Hematopoietic multipotent progenitor cell treated with erythropoietin and hydrocortisone succinate and interleukin-3 and kit ligand, for 17 days (in vitro differentiated cells): ENCODE results near the gene AKT2.
"Not testable (repeated sequence)": the region's sequence is repeated elsewhere in the genome, so short reads cannot be mapped to it uniquely, and the experiment has no call there.

Experiments
- DNase-seq: peaks from one replicate; pipeline ENCODE4 v3.0.0-alpha.2; 2015; ENCODE audit warnings: low spot score

The AKT2 gene

GRCh38 chr19:40219029-40219428, 66.1 kb downstream of the AKT2 start:
- not testable (repeated sequence) for DNase-seq

DNA sequence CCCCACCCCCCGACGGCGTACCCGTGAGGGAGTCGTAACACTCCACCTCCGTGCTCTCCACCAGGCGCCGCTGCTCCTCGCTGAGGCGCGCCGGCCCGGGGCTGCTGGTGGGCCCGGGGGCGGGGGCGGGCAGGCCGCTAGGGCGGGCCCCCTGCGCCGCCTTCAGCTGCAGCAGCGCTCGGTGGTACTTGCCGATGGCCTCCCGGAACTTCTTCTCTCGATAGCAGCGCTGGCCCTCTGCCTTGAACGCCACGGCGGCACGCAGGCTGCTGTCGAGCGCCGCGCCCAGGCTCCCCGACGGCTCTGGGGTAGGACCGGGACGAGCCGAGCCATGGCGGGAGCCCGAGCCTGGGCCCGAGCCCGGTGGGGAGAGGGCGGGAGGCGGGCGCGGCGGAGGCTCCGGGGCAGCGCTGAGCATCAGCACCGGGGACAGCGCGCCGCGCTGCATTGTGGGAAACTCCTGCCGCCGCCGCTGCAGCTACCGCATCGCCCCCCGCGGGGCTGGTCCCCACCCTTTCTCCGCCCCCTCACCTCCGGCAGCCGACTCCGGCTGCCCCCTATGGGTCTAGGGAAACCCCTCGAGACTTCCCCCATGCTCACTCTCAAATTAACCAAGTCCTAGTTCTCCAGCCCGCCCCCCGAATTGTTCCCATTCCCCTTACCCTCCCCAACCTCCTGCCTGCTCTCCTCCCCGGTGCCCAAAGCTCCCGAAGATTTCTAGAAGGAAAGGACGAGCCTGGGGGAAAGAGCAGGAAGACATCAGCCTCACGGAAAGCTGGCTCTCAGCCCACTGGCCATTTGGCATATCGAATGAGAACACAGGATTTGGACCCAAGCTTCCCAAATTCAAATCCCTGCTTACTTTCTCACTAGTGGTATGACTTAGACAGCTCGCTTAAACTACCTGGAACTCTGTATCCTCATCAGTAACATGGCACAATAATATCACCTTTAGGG, 66.9 kb downstream of the AKT2 start, which contains the start of gene TTC9B:
TSS of gene TTC9B (minus strand) at position 451 of the 957 bp plus-strand sequence. CDS start at position 448, 3 bp downstream.
- no peak for DNase-seq

DNA sequence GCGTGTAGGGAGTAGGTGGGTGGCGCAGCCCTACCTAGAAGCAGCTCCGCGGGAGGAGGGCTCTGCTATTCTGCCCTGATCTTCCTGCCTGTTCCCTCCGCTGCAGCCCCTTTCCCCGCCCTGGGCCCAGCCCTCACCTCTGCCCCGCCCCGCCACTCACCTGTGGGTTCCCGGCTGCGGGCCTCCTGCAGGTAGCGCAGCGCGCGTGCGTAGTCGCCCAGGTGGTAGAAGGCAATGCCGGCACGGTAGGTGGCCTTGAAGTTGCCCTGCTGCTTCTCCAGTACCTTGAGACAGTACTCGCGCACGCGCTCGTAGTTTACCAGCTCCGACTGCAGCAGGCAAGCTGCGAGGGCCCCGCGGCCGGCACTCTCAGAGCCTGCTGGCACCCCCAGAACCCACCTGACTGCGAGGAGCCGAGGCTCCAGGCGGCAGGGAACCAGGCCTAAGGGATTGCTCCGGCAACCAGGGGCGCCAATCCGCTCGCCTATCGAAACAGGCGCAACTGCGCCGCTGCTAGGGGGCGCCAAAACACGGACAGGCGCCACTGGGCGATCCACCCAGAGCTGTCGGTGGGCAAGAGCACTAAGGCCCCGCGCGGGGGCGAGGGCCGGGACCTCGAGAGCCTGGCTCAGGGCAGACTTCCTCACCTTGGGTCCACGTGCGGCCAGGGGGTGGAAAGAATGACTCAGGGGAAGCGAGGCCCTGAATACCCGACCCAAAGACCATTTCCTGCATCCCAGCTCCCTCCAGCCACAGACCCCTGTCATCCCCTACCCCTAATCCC, 67.9 kb downstream of the AKT2 start:
- peak; percentile 21 for DNase-seq

GRCh38 chr19:40216777-40217026, 68.4 kb downstream of the AKT2 start:
- no peak for DNase-seq

DNA sequence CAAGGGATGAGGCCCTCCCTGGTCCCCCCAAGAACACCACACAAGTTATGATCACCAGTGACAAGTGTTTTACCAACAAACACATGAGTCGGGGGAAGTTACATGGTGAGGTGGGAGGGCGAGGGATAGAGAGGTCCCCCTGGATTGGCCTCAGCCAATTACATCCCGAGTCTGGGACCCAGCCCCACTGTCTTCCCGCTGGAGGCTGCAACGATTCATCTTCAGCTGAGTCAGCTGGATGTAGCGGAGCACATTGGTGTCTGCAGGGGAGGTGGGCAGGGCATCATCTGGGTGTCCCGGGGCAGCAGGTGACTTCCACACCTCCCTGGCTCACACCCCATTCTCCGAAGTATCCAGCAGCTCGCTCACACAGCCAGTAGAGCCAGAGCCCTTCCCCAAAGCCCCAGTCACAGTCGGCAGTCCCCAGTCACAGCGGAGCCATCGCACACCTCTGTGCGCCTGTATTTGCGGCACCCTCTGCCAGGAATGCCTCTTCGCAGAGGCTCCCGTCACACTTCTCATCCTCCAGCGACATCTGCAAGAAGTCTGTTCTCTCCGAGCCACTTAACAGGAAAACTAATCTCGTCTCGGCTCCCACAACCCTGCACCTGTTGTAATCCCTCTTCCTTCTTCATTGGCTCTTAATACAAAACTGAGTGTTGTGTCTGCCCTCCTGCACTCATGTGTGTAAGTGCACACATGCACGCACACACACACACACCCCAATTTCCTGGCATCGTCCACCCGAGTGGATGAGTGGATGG, 69.0 kb downstream of the AKT2 start:
- no peak for DNase-seq

- no peak for DNase-seq
Observed at GRCh38 chr19:40214936-40215335, 70.2 kb downstream of the AKT2 start.

DNA sequence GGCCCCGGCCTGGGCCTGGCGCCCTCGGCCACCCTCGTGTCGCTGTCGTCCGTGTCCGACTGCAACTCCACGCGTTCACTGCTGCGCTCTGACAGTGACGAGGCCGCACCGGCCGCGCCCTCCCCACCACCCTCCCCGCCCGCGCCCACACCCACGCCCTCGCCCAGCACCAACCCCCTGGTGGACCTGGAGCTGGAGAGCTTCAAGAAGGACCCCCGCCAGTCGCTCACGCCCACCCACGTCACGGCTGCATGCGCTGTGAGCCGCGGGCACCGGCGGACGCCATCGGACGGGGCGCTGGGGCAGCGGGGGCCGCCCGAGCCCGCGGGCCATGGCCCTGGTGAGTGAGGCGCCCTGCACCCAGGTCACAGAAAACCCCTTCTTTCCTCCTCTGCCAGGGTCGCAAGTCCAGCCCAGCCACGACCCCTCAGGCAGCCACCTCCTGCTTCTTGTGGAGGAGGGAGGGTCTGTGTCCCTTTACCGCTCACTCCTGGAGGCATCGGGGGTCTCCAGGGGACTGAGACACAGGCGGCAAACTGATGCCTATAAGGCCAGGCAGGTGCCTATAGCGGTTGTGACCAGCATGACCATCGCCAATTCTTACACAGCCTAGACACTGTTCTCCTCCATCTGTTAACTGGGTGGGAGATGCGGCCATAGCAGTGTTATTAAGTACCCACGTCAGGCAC, 71.1 kb downstream of the AKT2 start:
- no peak for DNase-seq

DNA sequence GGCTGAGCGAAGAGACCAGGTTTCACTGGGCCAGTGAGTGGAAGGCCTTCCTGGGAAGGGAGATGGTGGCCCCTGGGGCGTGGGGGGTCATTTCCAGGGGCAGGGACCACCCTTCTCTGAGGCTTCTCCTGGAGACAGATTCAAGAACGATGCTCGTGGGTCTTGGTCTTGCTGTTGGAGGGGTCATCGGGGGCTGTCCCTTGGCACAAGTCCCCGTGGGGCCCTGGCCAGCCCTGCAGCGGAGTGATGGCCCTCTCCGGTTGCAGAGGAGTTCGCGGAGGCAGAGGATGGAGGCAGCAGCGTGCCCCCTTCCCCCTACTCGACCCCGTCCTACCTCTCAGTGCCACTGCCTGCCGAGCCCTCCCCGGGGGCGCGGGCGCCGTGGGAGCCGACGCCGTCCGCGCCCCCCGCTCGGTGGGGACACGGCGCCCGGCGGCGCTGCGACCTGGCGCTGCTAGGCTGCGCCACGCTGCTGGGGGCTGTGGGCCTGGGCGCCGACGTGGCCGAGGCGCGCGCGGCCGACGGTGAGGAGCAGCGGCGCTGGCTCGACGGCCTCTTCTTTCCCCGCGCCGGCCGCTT, 71.8 kb downstream of the AKT2 start:
- no peak for DNase-seq

DNA sequence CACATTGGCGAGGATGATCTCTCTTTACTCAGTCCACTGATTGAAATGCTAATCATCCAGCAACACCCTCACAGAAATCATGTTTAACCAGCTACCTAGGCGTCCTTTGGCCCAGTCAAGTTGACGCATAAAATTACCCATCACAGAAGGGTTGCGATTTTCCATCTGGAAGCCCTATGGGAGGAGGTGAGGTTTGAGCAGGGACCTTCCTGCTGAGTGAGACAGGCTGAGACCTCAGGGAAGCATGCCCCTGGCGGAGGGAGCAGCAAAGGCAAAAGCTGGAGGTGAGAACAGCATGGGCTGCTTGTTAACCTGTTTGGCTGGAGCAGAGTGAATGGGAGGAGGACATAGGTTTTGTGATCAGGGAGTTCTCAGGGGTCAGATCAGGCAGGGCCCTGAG, 74.3 kb downstream of the AKT2 start:
- no peak for DNase-seq

- DNase-seq = no peak
Observed at GRCh38 chr19:40208602-40209001, 76.5 kb downstream of the AKT2 start.

DNA sequence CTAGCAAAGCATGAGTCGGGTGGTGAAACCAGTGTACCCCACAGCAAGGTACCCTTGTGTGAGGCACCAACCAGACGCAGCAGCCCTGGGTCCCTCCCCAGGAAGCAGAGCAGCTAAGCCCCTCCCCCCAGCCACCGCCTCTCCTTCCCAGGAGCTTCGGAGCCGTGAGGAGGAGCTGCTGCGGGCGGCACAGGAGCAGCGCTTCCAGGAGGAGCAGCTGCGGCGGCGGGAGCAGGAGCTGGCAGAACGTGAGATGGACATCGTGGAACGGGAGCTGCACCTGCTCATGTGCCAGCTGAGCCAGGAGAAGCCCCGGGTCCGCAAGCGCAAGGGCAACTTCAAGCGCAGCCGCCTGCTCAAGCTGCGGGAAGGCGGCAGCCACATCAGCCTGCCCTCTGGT, 79.4 kb downstream of the AKT2 start:
- DNase-seq = no peak

DNA sequence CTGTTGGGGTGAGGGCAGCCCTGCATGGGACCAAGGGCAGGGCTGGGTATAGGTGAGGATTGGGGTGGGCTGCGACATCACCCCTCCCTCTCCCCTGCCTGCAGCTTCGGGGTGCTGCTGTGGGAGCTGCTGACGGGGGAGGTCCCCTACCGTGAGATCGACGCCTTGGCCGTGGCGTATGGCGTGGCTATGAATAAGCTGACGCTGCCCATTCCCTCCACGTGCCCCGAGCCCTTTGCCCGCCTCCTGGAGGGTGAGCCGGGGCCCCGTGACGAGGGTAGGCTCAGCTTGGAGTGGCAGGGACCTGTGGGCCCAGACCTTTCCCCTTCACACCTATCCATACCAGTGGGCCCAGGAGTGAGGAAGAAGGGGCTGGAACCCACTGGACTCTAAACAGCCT, 80.8 kb downstream of the AKT2 start:
- no peak for DNase-seq

GRCh38 chr19:40200341-40201099, 84.6 kb downstream of the AKT2 start:
- no peak for DNase-seq

- no peak for DNase-seq
Observed at GRCh38 chr19:40198272-40198990, 86.7 kb downstream of the AKT2 start.

DNA sequence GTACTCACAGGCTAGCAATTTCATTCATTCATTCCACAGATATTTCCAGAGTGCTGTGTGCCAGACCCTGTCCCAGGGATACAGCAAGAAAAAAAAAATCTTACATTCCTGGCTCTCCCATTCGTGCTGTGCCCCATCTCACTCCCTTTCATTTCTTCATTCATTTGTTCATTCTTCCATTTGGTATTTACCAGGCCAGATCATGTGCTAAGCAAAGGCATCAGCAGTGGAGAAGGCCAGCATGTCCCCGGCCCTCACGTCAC, 91.6 kb downstream of the AKT2 start:
- DNase-seq = no peak

- no peak for DNase-seq
Observed at GRCh38 chr19:40192758-40193586, 92.2 kb downstream of the AKT2 start.

DNA sequence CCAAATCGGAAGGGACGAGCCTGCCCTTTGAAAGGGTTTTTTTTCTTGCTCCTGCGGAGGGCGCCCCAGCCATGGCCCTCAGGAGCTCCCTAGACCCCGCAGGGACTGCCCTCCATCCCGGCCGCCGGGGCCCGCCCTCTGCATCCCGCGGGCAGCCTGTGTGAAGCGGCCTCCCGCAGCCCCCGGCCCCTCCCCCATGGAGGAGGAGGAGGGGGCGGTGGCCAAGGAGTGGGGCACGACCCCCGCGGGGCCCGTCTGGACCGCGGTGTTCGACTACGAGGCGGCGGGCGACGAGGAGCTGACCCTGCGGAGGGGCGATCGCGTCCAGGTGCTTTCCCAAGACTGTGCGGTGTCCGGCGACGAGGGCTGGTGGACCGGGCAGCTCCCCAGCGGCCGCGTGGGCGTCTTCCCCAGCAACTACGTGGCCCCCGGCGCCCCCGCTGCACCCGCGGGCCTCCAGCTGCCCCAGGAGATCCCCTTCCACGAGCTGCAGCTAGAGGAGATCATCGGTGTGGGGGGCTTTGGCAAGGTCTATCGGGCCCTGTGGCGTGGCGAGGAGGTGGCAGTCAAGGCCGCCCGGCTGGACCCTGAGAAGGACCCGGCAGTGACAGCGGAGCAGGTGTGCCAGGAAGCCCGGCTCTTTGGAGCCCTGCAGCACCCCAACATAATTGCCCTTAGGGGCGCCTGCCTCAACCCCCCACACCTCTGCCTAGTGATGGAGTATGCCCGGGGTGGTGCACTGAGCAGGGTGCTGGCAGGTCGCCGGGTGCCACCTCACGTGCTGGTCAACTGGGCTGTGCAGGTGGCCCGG, 93.1 kb downstream of the AKT2 start:
- DNase-seq = no peak
